ENCODE data around the gene TENM3.

Gene TENM3

DNA sequence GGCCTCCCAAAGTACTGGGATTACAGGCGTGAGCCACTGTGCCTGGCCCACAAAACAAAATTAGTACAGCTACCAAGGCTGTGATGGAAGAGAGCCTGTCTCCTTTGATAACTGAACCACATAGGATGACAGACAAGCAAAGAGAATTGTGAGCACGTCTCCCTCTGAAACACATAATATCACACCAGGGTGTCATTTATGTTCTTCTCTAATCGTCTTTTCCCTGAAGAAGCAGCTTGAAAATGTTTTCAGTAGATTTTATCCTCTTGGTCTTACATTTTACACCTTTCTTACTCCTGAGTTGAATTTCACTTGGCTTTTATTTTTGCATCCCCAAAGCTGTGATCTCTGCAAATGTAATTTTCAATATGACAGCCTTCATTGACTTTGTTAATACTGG is 67.8 kb downstream of the TENM3 start:
- Mint-ChIP-seq H3K9me3 (peaks cover 18 to 24% of the 10 kb centered on the region in 2 donors), H3K27me3 (no peaks in the 10 kb centered on the region), H3K4me3 (no peak overlapping the region), H3K27ac (no peak overlapping the region), H3K4me1 (no peaks in the 10 kb centered on the region)
- DNase-seq (no peak), ATAC-seq (no peak)

DNA sequence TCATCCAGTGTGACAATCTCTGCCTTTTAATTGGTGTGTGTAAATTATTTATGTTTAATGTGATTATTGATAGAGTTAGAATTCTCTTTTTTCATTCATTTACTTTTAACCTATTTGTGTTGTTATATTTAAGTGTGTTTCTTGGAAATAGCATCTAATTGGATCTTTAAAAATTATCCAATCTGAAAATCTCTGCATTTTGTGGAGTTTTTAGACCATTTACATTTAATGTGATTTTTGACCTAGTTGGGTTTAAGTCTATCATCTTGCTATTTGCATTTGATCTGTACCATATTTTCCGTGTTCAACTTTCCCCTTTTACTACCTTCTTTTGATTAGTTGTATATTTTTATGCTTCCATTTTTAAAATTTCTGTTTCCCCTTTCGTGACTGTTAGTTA is 71.3 kb downstream of the TENM3 start:
- Mint-ChIP-seq H3K27ac (no peak overlapping the region), H3K27me3 (no peaks in the 10 kb centered on the region), H3K9me3 (peaks cover 25 to 34% of the 10 kb centered on the region in 2 donors), H3K4me1 (no peaks in the 10 kb centered on the region), H3K4me3 (no peak overlapping the region)
- DNase-seq = no peak
- ATAC-seq = no peak

DNA sequence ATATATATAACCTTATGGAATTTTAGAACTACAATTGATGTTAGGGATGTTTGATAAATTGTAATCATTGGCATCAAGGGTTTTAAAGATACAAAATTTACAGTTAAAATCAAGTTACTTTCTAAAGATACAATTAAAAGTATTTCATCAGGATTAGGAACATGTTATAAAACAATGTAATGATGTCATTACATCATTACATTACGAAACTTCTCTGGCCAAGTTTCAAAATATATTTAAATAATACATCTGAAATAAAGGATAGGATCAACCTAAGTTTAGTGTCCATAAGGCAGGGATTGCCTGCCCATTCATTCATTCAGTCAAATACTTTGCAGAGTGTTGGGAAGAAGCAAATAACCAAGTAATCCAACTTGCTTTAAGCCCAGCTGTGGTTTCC is 75.1 kb downstream of the TENM3 start:
- H3K4me1 Mint-ChIP-seq = no peaks in the 10 kb centered on the region
- ATAC-seq = no peak

DNA sequence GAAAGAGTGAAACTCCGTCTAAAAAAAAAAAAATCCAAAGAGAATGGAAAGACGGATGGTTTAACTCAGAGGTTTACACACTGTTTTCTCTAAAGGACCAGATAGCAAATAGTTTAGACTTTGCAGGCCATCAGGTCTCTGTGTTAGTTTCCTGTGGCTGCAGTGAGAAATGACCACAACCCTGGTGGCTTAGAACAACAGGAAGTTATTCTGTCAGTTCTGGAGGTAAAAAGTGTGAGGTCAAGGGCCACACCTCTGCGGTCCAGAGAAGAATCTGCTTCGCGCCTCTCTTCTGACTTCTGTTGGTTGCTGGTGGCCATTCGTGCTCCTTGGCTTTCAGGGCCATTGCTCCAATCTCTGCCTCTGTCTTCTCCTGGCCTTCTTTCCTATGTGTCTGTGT is 76.9 kb downstream of the TENM3 start:
- DNase-seq (no peak), ATAC-seq (no peak)
- Mint-ChIP-seq H3K27ac (no peak overlapping the region), H3K4me1 (no peaks in the 10 kb centered on the region), H3K9me3 (peaks cover 18 to 19% of the 10 kb centered on the region in 2 donors), H3K4me3 (no peak overlapping the region), H3K27me3 (no peaks in the 10 kb centered on the region)

More for the DNA sequence above, 75.1 kb downstream of the TENM3 start:
- H3K4me3 Mint-ChIP-seq = no peak overlapping the region
- peaks cover 29 to 34% of the 10 kb centered on the region in 2 donors for H3K9me3 Mint-ChIP-seq
- no peaks in the 10 kb centered on the region for H3K27me3 Mint-ChIP-seq
- no peak for DNase-seq
- no peak overlapping the region for H3K27ac Mint-ChIP-seq

DNA sequence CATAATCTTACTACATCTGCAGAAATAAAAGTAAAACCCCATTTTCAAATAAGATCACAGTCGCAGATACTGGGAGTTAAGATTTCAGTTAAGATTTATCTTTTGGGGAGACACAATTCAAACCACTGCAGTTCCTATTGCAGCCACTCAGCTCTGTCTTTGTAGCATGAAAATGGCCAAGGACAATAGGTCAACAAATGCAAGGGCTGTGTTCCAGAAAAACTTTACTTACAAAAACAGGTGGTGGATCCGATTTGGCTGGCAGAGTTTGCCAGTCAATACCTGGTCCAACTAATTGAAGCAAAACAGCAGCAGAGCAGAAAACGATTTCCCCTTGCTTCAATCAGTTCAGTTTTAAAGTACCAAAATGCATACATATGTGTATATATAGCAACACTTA is 77.4 kb downstream of the TENM3 start:
- Mint-ChIP-seq H3K27me3 (no peaks in the 10 kb centered on the region), H3K27ac (peak overlapping the region in 1 of 2 donors; percentile 37), H3K4me3 (no peak overlapping the region), H3K4me1 (no peaks in the 10 kb centered on the region), H3K9me3 (peaks cover 14 to 15% of the 10 kb centered on the region in 2 donors)
- ATAC-seq = no peak
- no peak for DNase-seq

DNA sequence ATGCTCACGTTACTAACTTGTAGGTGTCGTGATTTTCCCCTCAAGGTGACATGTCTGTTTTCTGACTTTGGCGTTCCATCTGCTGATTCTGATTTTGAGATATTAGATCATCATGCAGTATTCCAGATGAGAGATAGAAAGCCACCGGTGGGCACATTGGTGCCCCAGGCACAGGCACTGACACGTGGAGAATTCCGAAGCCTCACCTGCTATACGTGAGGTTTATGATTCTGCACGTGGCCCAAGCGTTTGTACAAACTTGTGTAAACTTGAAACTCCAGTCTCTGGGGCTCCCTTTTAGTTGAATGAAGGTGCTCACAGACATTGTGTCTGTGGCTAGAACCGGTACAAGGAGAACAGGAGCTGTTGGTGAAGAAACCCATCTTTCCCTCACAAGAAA is 81.1 kb downstream of the TENM3 start:
- Mint-ChIP-seq H3K4me3 (no peak overlapping the region), H3K27ac (no peak overlapping the region), H3K27me3 (peaks cover 8% of the 10 kb centered on the region), H3K4me1 (no peaks in the 10 kb centered on the region), H3K9me3 (peaks cover 0 to 4% of the 10 kb centered on the region in 2 donors)
- DNase-seq = no peak
- ATAC-seq = no peak

DNA sequence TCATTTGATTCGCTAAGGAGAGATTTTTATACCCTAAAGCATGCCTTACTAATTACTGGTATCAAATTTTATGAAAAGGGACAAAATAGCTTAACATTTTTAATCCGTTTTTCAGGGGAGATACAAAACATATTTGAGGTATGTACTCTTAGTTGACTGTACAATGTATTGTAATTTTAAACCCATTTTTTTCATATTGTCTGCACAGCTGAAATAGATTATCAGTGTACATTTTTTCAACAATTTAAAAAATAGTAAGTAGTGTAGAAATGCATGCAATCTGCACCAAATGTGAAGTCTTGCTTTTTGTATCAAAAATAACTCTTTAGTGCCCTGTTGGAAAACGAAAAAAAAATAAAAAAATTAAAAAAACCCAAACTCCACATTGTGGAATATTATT is 82.2 kb downstream of the TENM3 start:
- peaks cover 8% of the 10 kb centered on the region for H3K27me3 Mint-ChIP-seq
- no peaks in the 10 kb centered on the region for H3K4me1 Mint-ChIP-seq
- no peak for ATAC-seq
- no peak for DNase-seq
- H3K9me3 Mint-ChIP-seq = peaks cover 0 to 2% of the 10 kb centered on the region in 2 donors
- H3K27ac Mint-ChIP-seq = no peak overlapping the region
- no peak overlapping the region for H3K4me3 Mint-ChIP-seq

DNA sequence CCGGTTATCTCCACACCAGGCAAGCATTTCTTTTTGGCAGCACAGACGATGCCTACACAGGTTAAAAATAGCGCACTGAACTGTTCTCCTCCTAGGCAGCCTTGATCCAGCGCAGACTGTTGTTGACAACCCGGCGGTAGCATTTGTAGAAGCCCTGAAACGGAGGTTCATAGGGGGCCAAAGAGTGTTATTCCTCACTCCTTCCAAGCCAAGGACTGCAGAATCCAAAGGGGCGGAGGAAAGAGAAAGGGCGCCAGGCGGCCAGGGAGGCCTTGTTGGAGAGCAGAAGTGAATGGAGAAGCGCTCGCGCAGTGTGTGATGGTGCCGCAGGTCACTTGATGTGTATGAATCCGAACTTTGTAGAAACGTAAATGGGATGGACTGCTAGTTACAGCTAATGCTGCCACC is 82.7 kb downstream of the TENM3 start:
- H3K27ac Mint-ChIP-seq = no peak overlapping the region
- DNase-seq (no peak), ATAC-seq (no peak)
- no peak overlapping the region for H3K4me3 Mint-ChIP-seq
- no peaks in the 10 kb centered on the region for H3K9me3 Mint-ChIP-seq
- peaks cover 8% of the 10 kb centered on the region for H3K27me3 Mint-ChIP-seq
- H3K4me1 Mint-ChIP-seq = no peaks in the 10 kb centered on the region

DNA sequence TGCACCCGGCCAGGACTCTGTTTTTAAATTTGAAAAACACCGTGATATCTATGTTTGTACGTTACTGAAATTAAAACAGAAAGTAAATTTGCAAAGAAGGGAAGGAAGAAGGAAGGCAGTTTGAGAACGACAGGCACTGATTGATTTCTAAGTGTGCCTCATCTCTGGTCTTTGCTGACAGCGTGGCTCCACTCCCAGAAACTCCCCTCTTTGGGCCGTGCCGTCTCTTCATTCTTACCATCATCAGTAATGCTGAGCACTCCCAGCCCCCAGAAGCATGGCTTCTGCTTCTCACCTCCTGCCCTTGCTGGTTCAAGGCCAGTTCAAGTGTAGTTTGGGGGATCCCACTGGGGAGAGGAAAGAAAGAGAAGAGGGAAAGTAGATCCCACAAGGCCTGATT is 85.3 kb downstream of the TENM3 start:
- Mint-ChIP-seq H3K9me3 (no peaks in the 10 kb centered on the region), H3K4me1 (no peaks in the 10 kb centered on the region), H3K27ac (no peak overlapping the region), H3K27me3 (peaks cover 8% of the 10 kb centered on the region), H3K4me3 (no peak overlapping the region)
- DNase-seq (no peak), ATAC-seq (no peak)

DNA sequence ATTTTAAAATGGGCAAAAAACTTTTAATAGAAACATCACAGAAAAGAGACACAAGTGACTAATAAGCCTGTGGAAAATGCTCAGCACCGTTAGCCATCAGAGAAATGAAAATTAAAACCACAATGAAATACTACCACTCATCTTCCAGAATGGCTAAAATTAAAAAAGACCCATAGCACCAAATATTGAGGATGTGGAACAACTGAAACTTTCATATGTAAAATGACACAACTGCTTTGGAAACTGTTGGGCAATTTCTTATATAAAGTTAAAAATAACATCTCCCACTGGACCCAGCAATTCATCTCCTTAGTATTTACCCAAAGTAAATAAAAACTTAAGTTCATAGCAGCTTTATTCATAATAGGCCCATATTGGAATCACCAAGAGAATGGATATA is 94.2 kb downstream of the TENM3 start:
- Mint-ChIP-seq H3K27ac (no peak overlapping the region), H3K9me3 (no peaks in the 10 kb centered on the region), H3K4me1 (no peaks in the 10 kb centered on the region), H3K27me3 (peaks cover 3% of the 10 kb centered on the region), H3K4me3 (no peak overlapping the region)
- no peak for ATAC-seq
- no peak for DNase-seq

DNA sequence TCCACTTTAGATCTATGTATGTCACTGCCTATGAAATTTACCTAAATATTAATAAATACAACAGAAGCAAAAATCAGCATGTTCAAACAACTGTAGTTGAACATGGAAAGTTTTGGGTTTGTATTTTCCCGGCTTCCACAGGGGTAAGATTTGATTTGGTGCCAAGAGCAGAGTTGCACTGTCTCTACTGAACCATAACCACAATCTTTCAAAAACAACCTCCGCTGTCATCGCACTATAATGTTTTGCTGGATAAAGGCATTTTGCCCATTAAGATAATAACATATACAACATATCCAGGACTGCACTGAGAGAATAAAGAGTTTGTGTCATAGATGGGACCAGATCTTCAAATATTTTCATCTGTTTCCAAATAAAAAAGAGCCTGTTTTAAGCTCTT is 94.9 kb downstream of the TENM3 start:
- Mint-ChIP-seq H3K4me1 (no peaks in the 10 kb centered on the region), H3K27me3 (peaks cover 10% of the 10 kb centered on the region), H3K9me3 (no peaks in the 10 kb centered on the region), H3K4me3 (no peak overlapping the region), H3K27ac (no peak overlapping the region)
- DNase-seq (no peak), ATAC-seq (no peak)

DNA sequence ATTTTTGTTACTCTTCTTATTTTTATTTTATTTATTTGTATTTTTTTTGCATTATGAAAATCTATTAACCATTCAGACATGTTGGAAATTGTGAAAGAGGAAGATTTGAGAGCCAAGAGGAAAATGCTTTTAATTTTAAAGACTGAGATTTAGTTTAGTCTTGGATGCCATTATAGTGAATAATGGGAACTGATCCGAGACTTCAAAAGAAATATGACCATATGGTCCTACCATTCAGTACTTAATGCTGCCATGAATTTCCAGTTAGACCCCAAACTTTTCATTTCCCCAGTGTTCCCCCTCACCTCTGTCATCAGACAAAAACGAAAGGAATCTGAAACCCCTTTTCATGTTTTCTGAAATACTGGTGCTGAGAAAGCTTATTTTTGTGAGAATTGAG is 95.5 kb downstream of the TENM3 start:
- no peaks in the 10 kb centered on the region for H3K4me1 Mint-ChIP-seq
- H3K9me3 Mint-ChIP-seq = no peaks in the 10 kb centered on the region
- DNase-seq (no peak), ATAC-seq (no peak)
- peaks cover 15% of the 10 kb centered on the region for H3K27me3 Mint-ChIP-seq
- no peak overlapping the region for H3K4me3 Mint-ChIP-seq
- H3K27ac Mint-ChIP-seq = no peak overlapping the region

DNA sequence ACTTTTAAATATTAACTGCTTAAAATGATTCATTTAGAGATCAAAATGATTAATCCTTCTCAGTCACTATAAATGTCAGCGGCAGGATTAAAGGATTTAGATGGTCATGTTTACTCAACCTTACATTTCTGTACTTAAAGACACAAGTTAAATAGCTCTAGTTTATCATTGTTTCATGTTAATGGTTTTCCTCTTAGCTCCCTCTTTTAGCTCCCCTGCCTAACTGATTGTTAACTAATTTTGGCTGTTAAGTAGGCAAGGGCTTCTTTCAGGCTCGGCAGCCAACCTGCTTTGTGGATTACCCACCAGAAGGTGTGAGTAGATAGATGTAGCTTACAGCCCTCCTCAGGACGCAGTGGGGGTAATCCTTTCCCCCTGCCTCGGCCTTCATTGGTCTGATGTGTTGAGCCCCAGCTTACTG is 96.0 kb downstream of the TENM3 start:
- no peak overlapping the region for H3K27ac Mint-ChIP-seq
- no peaks in the 10 kb centered on the region for H3K9me3 Mint-ChIP-seq
- no peak for ATAC-seq
- H3K4me3 Mint-ChIP-seq = no peak overlapping the region
- H3K27me3 Mint-ChIP-seq = peaks cover 20% of the 10 kb centered on the region
- no peak for DNase-seq
- no peaks in the 10 kb centered on the region for H3K4me1 Mint-ChIP-seq

DNA sequence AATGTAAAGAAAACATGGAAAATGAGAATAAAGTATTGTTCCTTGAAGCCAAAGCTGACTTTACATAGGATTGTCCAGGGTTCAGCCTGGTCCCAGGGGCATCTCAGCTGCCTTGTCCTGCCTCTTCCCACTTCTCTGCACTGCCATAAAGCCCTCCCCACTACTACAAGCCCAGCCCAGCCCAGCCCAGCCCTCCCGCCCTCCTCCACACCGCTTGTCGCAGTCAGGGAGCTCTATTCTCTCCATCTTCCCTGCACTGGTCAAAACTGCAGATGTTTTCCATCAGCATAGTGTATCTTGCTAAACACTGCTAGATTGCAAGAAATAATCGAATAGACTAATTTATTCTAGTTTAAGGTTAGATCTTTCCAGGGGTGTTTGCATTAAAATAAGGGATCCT is 100.3 kb downstream of the TENM3 start:
- H3K9me3 Mint-ChIP-seq = no peaks in the 10 kb centered on the region
- H3K27ac Mint-ChIP-seq = no peak overlapping the region
- ATAC-seq (no peak), DNase-seq (no peak)
- H3K27me3 Mint-ChIP-seq = peaks cover 31% of the 10 kb centered on the region
- no peaks in the 10 kb centered on the region for H3K4me1 Mint-ChIP-seq
- no peak overlapping the region for H3K4me3 Mint-ChIP-seq

DNA sequence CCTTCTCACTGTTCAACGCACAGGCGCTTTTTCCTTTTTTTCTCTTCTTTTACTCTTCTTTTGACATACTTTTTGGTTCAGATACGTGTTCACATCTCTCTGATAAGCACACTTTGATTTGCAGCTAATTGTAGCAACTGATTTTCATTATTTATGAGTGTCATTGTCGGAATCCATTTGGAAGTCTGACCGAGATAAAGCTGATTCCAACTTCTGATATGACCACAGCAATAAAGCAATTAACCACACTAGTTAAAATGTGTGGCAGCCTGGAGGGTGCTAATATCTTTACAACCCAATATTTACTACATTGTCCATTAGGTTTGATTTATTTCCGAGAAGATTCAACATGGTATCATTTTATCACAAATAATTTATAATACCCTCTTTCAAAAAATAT is 101.8 kb downstream of the TENM3 start:
- no peaks in the 10 kb centered on the region for H3K9me3 Mint-ChIP-seq
- ATAC-seq (no peak), DNase-seq (no peak)
- H3K27ac Mint-ChIP-seq = no peak overlapping the region
- H3K4me1 Mint-ChIP-seq = no peaks in the 10 kb centered on the region
- H3K4me3 Mint-ChIP-seq = no peak overlapping the region
- peaks cover 31% of the 10 kb centered on the region for H3K27me3 Mint-ChIP-seq

DNA sequence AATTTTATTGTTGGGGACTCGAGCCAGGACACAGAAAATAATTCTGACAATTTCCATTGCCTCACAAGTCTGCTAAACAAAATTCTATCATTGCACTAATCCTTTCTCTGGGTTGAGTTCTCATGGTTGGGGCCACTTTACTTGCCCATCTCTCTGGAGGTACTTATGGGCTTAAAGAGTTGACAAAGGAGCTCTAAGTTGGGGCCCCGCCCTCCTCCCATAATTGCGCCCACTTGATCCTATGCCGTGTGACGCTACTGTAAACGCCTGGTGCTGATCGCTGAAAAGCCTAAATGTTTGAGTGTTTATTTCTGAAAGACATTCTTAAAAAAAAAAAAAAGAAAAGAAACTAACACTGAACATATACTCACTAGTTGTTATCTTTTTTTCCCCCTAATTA is 103.0 kb downstream of the TENM3 start:
- no peak overlapping the region for H3K4me3 Mint-ChIP-seq
- no peaks in the 10 kb centered on the region for H3K9me3 Mint-ChIP-seq
- DNase-seq = no peak
- peaks cover 31% of the 10 kb centered on the region for H3K27me3 Mint-ChIP-seq
- no peak for ATAC-seq
- H3K4me1 Mint-ChIP-seq = no peaks in the 10 kb centered on the region
- no peak overlapping the region for H3K27ac Mint-ChIP-seq

DNA sequence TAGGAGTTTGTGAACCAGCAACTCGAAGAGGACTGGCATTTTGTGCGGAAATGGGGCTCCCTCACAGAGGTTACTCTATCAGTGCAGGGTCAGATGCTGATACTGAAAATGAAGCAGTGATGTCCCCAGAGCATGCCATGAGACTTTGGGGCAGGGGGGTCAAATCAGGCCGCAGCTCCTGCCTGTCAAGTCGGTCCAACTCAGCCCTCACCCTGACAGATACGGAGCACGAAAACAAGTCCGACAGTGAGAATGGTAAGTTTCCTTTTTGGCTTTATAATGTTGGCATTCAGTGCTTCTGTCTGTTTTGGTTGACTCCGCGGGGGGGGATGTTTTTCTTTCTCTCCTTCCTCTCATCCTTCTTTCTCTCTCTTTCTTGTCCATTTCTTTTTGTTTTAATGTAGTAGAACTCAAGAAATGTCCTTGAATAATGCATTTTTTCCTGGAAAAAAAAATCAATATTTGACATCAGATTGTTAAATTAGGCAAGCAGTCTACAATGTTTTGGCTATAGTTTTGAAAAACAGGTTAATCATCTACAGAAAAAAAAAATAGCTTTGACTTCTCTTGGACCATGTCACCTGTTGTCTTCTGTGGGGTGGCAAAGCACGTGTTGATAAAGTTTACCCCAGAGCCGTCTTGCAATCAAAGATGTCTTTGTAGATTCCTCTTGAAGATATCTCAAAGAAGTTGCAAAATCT is 103.6 kb downstream of the TENM3 start:
- DNase-seq (no peak), ATAC-seq (no peak)
- Mint-ChIP-seq H3K27me3 (peaks cover 31% of the 10 kb centered on the region), H3K4me3 (no peak overlapping the region), H3K9me3 (no peaks in the 10 kb centered on the region), H3K27ac (no peak overlapping the region), H3K4me1 (no peaks in the 10 kb centered on the region)

All from stimulated activated naive CD8-positive, alpha-beta T cell treated with anti-CD3 and anti-CD28 coated beads, Interleukin-15, amount 100 ng/mL, for 72 hours (primary cell).